ENCODE data around the gene MLPH. TPM values are rescaled to one million over a fixed set of nuclear protein-coding genes. Genes with fewer than 3 reads are reported as not detected.
A peak's percentile ranks its signal among the peaks of the same experiment; 100 is the strongest.

MLPH gene
- total RNA-seq, 1 experiment from 2014 or later: 107 TPM

DNA sequence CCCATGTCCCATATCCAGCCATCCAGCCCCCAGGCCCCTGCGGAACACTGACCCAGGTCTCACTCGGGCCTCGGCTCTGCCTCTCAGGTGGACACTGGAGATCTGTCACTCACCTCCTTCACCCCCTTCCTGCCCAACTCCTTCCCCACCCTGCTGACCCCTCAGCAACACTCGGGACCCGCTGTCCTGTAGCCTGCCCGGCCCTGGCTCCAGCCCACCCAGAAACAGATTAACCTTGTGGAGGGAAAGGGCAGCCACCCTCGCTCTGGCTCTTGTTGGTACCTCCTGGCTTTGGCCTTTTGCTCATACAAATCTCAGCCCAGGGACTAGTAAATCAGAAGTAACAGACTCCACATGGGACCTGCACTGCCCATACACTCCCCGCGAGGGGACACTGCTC is 49.6 kb downstream of the MLPH start:
- no peak for DNase-seq (ENCODE audit: extremely low read depth, low read depth)

DNA sequence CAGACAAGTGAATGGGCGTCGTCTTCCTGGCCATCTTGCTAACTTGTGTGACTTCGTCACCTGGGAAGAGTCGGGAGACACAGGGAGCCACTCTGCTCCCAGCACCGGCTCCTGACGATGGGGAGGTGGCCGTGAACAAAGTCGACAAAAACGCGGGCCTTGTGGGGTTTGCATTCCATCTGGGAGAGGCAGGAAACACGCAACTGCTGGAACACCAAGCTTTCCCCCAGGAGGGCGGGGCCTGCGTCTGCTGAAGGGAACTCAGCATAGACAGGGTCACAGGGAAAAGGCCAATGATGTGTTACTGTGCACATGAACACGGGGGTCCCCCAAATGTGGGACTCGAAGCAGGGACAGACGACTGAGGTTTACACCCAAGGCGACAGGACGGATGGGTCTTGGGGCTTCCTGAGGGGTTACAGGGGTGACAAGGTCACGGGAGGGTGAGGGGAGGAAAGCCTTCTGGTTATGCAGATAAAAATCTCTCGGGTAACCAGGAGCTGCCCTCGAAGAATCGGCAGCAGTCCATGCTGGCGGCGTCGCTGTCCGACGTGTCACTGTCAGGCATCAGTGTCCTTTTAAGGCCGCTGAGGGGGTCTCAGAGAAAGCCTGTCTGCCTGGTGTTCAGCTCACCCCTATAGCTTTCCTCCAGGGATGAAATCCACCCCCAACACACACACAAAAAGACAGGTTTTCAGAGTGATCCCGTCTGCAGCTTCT is 51.1 kb downstream of the MLPH start:
- no peak for DNase-seq (ENCODE audit: extremely low read depth, low read depth)

- no peak for DNase-seq (ENCODE audit: extremely low read depth, low read depth)
These were observed 51.9 kb downstream of the MLPH start for GRCh38 chr2:237538901-237539300.

DNA sequence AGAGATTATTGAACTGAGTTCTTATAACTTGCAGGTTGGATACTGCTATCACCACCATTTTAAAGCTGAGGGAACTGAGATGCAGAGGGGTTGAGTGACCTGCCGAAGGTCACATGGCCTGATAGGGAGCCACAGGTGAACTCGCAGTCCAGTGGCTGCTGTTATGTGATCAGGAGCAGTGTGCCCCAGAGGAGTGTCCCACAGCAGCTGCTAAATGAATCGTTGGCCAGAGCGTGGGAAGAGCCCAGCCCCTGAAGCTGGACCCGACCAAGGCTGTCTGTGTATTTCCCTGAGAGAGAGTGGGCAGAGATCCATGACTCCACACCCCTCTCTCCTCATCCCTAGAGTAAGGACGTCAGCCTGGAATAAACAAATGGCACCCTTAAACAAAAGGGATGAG is 52.6 kb downstream of the MLPH start:
- DNase-seq (ENCODE audit: extremely low read depth, low read depth): no peak

GRCh38 chr2:237540223-237540775 is 53.2 kb downstream of the MLPH start:
- DNase-seq (ENCODE audit: extremely low read depth, low read depth): no peak

- DNase-seq (ENCODE audit: extremely low read depth, low read depth): peak; percentile 40
These were observed 53.8 kb downstream of the MLPH start for GRCh38 chr2:237540823-237541222.

DNA sequence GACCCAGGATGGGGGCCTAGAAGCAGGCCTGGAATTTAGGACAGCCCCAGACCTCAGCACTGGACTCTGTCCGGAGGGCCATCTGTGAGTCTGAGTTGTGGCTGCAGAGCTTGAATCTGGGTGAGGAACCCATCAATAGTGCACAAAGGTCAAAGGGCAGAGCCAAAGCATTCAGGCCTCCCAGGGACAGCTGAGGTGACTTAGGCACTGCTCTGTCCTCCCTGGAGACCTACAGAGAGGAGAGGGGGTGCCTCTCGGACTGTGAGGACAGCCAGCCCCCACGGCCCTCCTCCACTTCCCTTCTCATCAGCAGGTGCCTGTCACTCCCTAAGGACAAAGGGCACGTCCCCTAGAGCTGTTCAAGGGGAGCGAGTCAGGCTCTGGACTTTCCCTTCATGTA is 54.2 kb downstream of the MLPH start:
- no peak for DNase-seq (ENCODE audit: extremely low read depth, low read depth)

DNA sequence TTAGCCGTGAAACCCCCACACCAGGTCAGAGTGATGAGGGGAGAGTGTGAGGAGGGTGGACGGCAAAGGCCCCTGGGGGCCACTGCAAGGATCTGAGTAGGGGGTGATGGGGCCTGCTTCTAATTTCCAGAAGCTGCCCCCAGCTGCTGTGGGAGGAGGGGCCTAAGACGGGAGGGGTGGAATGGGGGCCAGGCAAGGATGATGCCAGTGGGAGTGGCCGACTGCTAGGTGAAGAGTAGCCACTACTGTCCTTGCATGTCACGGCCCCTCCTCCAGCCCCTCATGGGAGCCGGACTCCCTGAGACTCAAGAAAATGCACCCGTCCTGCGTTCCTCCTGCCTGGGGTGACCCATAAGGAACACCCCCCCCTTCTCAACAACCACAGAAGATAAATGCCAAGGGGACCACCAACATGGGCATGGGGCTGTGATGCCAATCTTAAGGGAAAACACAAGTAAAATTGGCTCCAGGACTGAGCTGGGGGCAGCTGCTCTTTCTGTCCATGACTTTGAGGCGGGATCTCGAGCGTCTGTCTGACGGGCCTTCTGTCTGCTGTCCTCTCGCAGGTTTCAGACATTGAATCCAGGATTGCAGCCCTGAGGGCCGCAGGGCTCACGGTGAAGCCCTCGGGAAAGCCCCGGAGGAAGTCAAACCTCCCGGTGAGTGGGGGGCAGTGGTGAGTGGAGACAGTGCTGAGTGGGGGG is 55.1 kb downstream of the MLPH start:
- DNase-seq (ENCODE audit: extremely low read depth, low read depth): no peak

DNA sequence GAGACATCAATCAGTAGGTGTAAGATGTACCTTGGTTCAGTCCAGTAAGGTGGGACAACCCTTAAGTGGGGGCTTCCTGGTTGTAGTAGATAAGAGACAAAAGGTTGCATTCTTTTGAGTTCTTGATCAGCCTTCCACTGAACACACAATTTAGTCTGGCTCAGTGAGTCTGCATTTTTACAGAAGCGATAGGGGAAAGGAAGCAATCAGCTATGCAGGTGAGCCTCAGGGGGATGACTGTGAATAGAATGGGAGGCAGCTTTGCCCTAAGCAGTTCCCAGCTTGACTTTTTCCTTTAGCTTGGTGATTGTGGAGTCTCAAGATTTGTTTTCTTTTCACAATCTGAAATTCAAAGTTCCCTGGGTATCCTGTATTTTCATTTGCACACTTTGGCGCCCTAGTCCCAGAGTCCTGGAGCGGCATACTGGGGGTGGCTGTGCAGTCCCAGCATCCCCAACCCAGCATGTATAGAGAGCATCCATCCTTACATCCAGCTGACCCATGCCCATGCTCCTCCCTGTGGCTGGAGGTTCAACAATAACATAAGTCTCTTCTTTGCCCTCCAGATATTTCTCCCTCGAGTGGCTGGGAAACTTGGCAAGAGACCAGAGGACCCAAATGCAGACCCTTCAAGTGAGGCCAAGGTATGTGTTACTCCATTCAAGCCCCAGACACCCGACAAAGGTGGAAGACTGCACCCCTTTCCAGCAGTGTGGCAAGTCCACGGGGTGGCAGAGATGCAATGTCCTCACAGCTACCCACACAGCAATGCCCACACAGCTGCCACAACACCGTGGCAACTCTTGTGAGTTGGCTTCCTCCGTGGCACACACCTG is 59.2 kb downstream of the MLPH start:
- no peak for DNase-seq (ENCODE audit: extremely low read depth, low read depth)

GRCh38 chr2:237546876-237547395 is 59.9 kb downstream of the MLPH start:
- DNase-seq (ENCODE audit: extremely low read depth, low read depth): no peak

GRCh38 chr2:237547841-237548416 is 60.9 kb downstream of the MLPH start:
- DNase-seq (ENCODE audit: extremely low read depth, low read depth): no peak

- DNase-seq (ENCODE audit: extremely low read depth, low read depth): no peak
These were observed 62.2 kb downstream of the MLPH start for GRCh38 chr2:237549216-237549615.

- DNase-seq (ENCODE audit: extremely low read depth, low read depth): no peak
These were observed 62.8 kb downstream of the MLPH start for GRCh38 chr2:237549643-237550415.

GRCh38 chr2:237551071-237551574 is 64.1 kb downstream of the MLPH start:
- no peak for DNase-seq (ENCODE audit: extremely low read depth, low read depth)

DNA sequence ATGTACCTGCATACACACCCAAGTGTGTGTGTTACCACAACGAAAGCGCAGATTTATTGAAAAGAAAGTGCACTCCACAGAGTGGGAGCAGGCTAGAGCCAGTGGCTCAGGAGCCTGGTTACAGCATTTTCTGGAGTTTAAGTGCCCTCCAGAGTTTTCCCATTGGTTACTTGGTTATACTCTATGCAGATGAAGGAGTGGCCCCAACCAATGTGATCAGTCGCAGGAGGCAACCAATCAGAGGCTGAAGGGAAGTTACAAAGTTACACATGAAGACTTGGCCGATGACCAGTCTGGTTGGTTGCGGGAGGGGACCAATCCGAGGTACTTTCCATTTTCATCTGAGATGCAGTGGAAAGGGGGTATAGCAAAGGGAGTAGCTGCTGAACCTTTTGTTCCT is 65.9 kb downstream of the MLPH start:
- no peak for DNase-seq (ENCODE audit: extremely low read depth, low read depth)

DNA sequence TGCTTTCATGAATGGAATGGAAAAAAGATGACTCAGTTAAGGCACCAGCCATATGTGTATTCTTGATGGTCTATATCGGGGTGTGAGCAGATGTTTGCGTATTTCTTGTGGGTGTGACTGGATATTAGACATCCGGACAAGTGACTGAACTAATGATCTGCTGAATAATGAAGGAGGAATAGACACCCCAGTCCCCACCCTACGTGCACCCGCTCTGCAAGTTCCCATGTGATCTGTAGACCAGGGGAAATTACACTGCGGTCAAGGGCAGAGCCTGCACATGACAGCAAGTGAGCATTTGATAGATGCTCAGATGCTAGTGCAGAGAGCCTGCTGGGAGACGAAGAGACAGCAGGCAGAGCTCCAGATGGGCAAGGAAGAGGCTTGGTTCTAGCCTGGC is 66.9 kb downstream of the MLPH start:
- DNase-seq (ENCODE audit: extremely low read depth, low read depth): no peak

GRCh38 chr2:237555560-237555959 is 68.5 kb downstream of the MLPH start:
- no peak for DNase-seq (ENCODE audit: extremely low read depth, low read depth)

DNA sequence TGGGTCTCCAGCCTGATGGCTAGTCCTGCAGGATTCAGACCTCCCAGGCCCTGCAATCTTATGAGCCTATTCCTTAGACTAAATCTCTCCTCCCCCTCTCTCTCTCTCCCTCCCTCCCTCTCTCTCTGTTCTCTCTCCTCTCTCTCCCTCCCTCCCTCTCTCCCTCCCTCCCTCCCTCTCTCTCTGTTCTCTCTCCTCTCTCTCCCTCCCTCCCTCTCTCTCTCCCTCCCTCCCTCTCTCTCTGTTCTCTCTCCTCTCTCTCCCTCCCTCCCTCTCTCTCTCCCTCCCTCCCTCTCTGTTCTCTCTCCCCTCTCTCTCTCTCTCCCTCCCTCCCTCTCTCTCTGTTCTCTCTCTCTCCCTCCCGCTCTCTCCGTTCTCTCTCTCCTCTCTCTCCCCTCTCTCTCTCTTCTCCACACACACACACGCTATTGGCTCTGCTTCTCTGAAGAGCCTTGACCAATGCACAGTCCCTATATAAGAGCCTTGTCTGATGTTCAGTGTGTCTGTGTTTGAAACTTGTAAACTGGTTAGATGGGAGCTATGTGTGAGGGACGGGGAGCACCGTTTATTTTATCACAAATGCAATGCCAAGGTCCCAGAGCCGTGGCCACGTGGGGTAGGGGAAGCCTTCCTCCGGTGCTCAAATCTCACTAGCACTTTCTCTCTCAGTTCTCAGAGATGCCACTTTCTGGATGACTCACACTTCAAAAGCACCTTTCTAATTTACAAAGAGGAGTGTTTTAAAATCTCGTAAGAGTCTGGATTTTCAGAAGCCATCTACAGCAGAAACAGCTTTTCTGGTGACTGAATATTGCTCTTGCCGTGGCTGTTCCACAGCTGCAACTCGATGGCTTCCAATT is 70.0 kb downstream of the MLPH start:
- no peak for DNase-seq (ENCODE audit: extremely low read depth, low read depth)

DNA sequence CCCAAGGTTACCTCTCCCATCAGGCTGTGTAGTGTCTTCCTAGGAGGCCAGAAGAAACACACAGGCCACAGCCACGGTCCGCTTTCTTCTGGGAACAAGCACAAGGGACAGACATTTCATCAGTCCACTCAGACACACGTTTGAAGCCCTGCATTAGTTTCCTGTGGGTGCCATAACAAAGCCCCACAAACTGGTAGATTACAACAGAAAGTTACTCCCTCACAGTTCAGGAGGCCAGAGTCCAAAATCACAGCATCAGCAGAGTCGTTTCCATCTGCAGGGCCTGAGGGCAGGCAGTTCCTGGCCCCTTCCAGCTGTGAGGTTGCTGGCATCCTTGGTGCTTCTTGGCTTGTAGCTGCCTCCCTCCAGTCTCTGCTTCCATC is 70.6 kb downstream of the MLPH start:
- DNase-seq (ENCODE audit: extremely low read depth, low read depth): no peak

All from NCI-H460 (cell line).